ENCODE measurements around the gene TRAIP. TPM values are rescaled to one million over a fixed set of nuclear protein-coding genes. Genes with fewer than 3 reads are reported as not detected.

TRAIP gene
- total RNA-seq, 8 experiments from 2014 or later: 0.66 to 15.3 (median 3.7) TPM

GRCh38 chr3:49889296-49889695, 32.9 kb upstream of the TRAIP start:
- no peak overlapping the region for H3K4me3 ChIP-seq
- no peak overlapping the region for H3K27ac ChIP-seq
- 10 to 80% (median 64%) methylated on average over 1 to 8 of the region's 10 CpGs; no CpG with 5 or more reads in 1 of the 10 experiments for WGBS, 10 experiments
- in situ Hi-C loops (cut with MboI; ENCODE audit: low pct_unique_long_range_greater_than_20kb in 2 of 9, low sequenced_read_pairs in 9 of 9, unreplicated experiment in 9 of 9): no loop called here
- peaks cover 10% of the 10 kb centered on the region in 2 donors for H3K4me1 ChIP-seq (replicated peaks in 1 of 2)
- ATAC-seq (replicated peaks in 6 of 8): no peak

- Histone ChIP-seq H3K4me1 (replicated peaks in 1 of 2) (peaks cover 20% of the 10 kb centered on the region in 2 donors), H3K27ac (no peak overlapping the region), H3K4me3 (no peak overlapping the region)
- in situ Hi-C loops (cut with MboI; ENCODE audit: low pct_unique_long_range_greater_than_20kb in 2 of 9, low sequenced_read_pairs in 9 of 9, unreplicated experiment in 9 of 9): no loop called here
- ATAC-seq (replicated peaks in 6 of 8): no peak
These were observed 30.5 kb upstream of the TRAIP start for GRCh38 chr3:49886922-49887265.

- Histone ChIP-seq H3K4me3 (no peak overlapping the region), H3K27ac (no peak overlapping the region), H3K4me1 (replicated peaks in 1 of 2) (peaks cover 37 to 38% of the 10 kb centered on the region in 2 donors)
- in situ Hi-C loops (cut with MboI; ENCODE audit: low pct_unique_long_range_greater_than_20kb in 2 of 9, low sequenced_read_pairs in 9 of 9, unreplicated experiment in 9 of 9): no loop called here
- WGBS, 10 experiments: 19 to 100% (median 34%) methylated on average over 1 to 2 of the region's 4 CpGs; no CpG with 5 or more reads in 5 of the 10 experiments
- ATAC-seq (replicated peaks in 6 of 8): peak in 4 of 8 experiments; percentile 45 to 87 (median 59)
These were observed 27.6 kb upstream of the TRAIP start for GRCh38 chr3:49883998-49884397.

GRCh38 chr3:49882166-49882565, 25.8 kb upstream of the TRAIP start:
- H3K4me1 ChIP-seq (replicated peaks in 1 of 2): peaks cover 36 to 41% of the 10 kb centered on the region in 2 donors
- H3K27ac ChIP-seq: peak overlapping the region; percentile 58 to 84
- in situ Hi-C loops (cut with MboI; ENCODE audit: low pct_unique_long_range_greater_than_20kb in 2 of 9, low sequenced_read_pairs in 9 of 9, unreplicated experiment in 9 of 9): no loop called here
- ATAC-seq (replicated peaks in 6 of 8): peak; percentile 38 to 86 (median 76)
- H3K4me3 ChIP-seq: no peak overlapping the region
- WGBS, 10 experiments: 6 to 56% (median 28%) methylated on average over 2 to 6 of the region's 6 CpGs; no CpG with 5 or more reads in 3 of the 10 experiments

- in situ Hi-C loops (cut with MboI; ENCODE audit: low pct_unique_long_range_greater_than_20kb in 2 of 9, low sequenced_read_pairs in 9 of 9, unreplicated experiment in 9 of 9): no loop called here
- ATAC-seq (replicated peaks in 6 of 8): peak in 5 of 8 experiments; percentile 63 to 78 (median 75)
- no peak overlapping the region for H3K4me3 ChIP-seq
- H3K4me1 ChIP-seq (replicated peaks in 1 of 2): peaks cover 39 to 43% of the 10 kb centered on the region in 2 donors
- H3K27ac ChIP-seq: peak overlapping the region; percentile 76 to 86
- 8 to 30% (median 8%) methylated on average over 2 of the region's 6 CpGs; no CpG with 5 or more reads in 7 of the 10 experiments for WGBS, 10 experiments
These were observed 24.4 kb upstream of the TRAIP start for GRCh38 chr3:49880581-49881315.

GRCh38 chr3:49879721-49880120, 23.4 kb upstream of the TRAIP start:
- WGBS, 10 experiments: 69 to 70% methylated on average over 2 of the region's 2 CpGs; no CpG with 5 or more reads in 8 of the 10 experiments
- in situ Hi-C loops (cut with MboI; ENCODE audit: low pct_unique_long_range_greater_than_20kb in 2 of 9, low sequenced_read_pairs in 9 of 9, unreplicated experiment in 9 of 9): no loop called here
- peaks cover 39 to 43% of the 10 kb centered on the region in 2 donors for H3K4me1 ChIP-seq (replicated peaks in 1 of 2)
- ATAC-seq (replicated peaks in 6 of 8): no peak
- no peak overlapping the region for H3K4me3 ChIP-seq
- peak overlapping the region in 1 of 2 donors; percentile 86 for H3K27ac ChIP-seq

GRCh38 chr3:49878686-49879085, 22.3 kb upstream of the TRAIP start:
- no peak overlapping the region for H3K4me3 ChIP-seq
- no peak overlapping the region for H3K27ac ChIP-seq
- in situ Hi-C loops (cut with MboI; ENCODE audit: low pct_unique_long_range_greater_than_20kb in 2 of 9, low sequenced_read_pairs in 9 of 9, unreplicated experiment in 9 of 9): no loop called here
- peaks cover 39 to 43% of the 10 kb centered on the region in 2 donors for H3K4me1 ChIP-seq (replicated peaks in 1 of 2)
- no peak for ATAC-seq (replicated peaks in 6 of 8)

GRCh38 chr3:49877716-49878115, 21.4 kb upstream of the TRAIP start:
- 100% methylated on average over 2 of the region's 2 CpGs; no CpG with 5 or more reads in 9 of the 10 experiments for WGBS, 10 experiments
- H3K27ac ChIP-seq: no peak overlapping the region
- peaks cover 42 to 49% of the 10 kb centered on the region in 2 donors for H3K4me1 ChIP-seq (replicated peaks in 1 of 2)
- in situ Hi-C loops (cut with MboI; ENCODE audit: low pct_unique_long_range_greater_than_20kb in 2 of 9, low sequenced_read_pairs in 9 of 9, unreplicated experiment in 9 of 9): no loop called here
- H3K4me3 ChIP-seq: no peak overlapping the region
- ATAC-seq (replicated peaks in 6 of 8): no peak

- Histone ChIP-seq H3K4me3 (no peak overlapping the region), H3K27ac (no peak overlapping the region), H3K4me1 (replicated peaks in 1 of 2) (peaks cover 42 to 49% of the 10 kb centered on the region in 2 donors)
- ATAC-seq (replicated peaks in 6 of 8): no peak
- in situ Hi-C loops (cut with MboI; ENCODE audit: low pct_unique_long_range_greater_than_20kb in 2 of 9, low sequenced_read_pairs in 9 of 9, unreplicated experiment in 9 of 9): no loop called here
- 0 to 100% (median 0%) methylated on average over 1 to 3 of the region's 5 CpGs; no CpG with 5 or more reads in 6 of the 10 experiments for WGBS, 10 experiments
These were observed 20.2 kb upstream of the TRAIP start for GRCh38 chr3:49876567-49876966.

- 0 to 100% (median 94%) methylated on average over 1 to 6 of the region's 8 CpGs; no CpG with 5 or more reads in 2 of the 10 experiments for WGBS, 10 experiments
- no peak overlapping the region for H3K4me3 ChIP-seq
- in situ Hi-C loops (cut with MboI; ENCODE audit: low pct_unique_long_range_greater_than_20kb in 2 of 9, low sequenced_read_pairs in 9 of 9, unreplicated experiment in 9 of 9): no loop called here
These were observed 17.3 kb upstream of the TRAIP start for GRCh38 chr3:49873623-49874022.

GRCh38 chr3:49872801-49873281, 16.5 kb upstream of the TRAIP start:
- peak overlapping the region; percentile 46 to 55 for H3K27ac ChIP-seq
- 0 to 60% (median 10%) methylated on average over 1 to 2 of the region's 4 CpGs; no CpG with 5 or more reads in 7 of the 10 experiments for WGBS, 10 experiments
- no peak overlapping the region for H3K4me3 ChIP-seq
- peaks cover 45 to 51% of the 10 kb centered on the region in 2 donors for H3K4me1 ChIP-seq (replicated peaks in 1 of 2)
- peak in 5 of 8 experiments; percentile 25 to 61 (median 47) for ATAC-seq (replicated peaks in 6 of 8)
- in situ Hi-C loops (cut with MboI; ENCODE audit: low pct_unique_long_range_greater_than_20kb in 2 of 9, low sequenced_read_pairs in 9 of 9, unreplicated experiment in 9 of 9): no loop called here

More at GRCh38 chr3:49873623-49874022, 17.3 kb upstream of the TRAIP start:
- Histone ChIP-seq H3K27ac (no peak overlapping the region), H3K4me1 (replicated peaks in 1 of 2) (peaks cover 37 to 45% of the 10 kb centered on the region in 2 donors)
- ATAC-seq (replicated peaks in 6 of 8): no peak

- peak in 4 of 8 experiments; percentile 7 to 31 (median 23) for ATAC-seq (replicated peaks in 6 of 8)
- Histone ChIP-seq H3K4me3 (no peak overlapping the region), H3K27ac (peak overlapping the region; percentile 46 to 55), H3K4me1 (replicated peaks in 1 of 2) (peaks cover 53 to 54% of the 10 kb centered on the region in 2 donors)
- in situ Hi-C loops (cut with MboI; ENCODE audit: low pct_unique_long_range_greater_than_20kb in 2 of 9, low sequenced_read_pairs in 9 of 9, unreplicated experiment in 9 of 9): no loop called here
- 20 to 79% (median 70%) methylated on average over 1 to 8 of the region's 10 CpGs; no CpG with 5 or more reads in 4 of the 10 experiments for WGBS, 10 experiments
These were observed 15.3 kb upstream of the TRAIP start for GRCh38 chr3:49871531-49872153.

GRCh38 chr3:49869525-49870126, 13.3 kb upstream of the TRAIP start, which contains the start of gene CAMKV:
Gene CAMKV (minus strand): TSS chr3:49869906. CDS start chr3:49862388, 7,518 bp downstream.
- peak within 1 kb of the TSS; percentile 40 to 56 (median 46) for H3K4me3 ChIP-seq
- in situ Hi-C loops (cut with MboI; ENCODE audit: low pct_unique_long_range_greater_than_20kb in 2 of 9, low sequenced_read_pairs in 9 of 9, unreplicated experiment in 9 of 9): no loop called here
- H3K27ac ChIP-seq: peak within 1 kb of the TSS; percentile 22 to 35
- ATAC-seq (replicated peaks in 6 of 8): peak; percentile 46 to 76 (median 65)
- WGBS, 10 experiments: no CpG with 5 or more reads among the region's 59 CpGs
- H3K4me1 ChIP-seq (replicated peaks in 1 of 2): peaks cover 69 to 74% of the 10 kb centered on the region in 2 donors

Data from motor neuron (in vitro differentiated cells).